GM21423 (cell line): ENCODE data around the gene MUSTN1.

ENCODE experiments used
- ATAC-seq: cut with Tn5 transposase; IDR thresholded peaks from one replicate; pipeline ENCODE4 v1.9.1; 2021; ENCODE audit warnings: mild to moderate bottlenecking, moderate library complexity; ENCODE audit not compliant: unreplicated experiment

Gene MUSTN1

DNA sequence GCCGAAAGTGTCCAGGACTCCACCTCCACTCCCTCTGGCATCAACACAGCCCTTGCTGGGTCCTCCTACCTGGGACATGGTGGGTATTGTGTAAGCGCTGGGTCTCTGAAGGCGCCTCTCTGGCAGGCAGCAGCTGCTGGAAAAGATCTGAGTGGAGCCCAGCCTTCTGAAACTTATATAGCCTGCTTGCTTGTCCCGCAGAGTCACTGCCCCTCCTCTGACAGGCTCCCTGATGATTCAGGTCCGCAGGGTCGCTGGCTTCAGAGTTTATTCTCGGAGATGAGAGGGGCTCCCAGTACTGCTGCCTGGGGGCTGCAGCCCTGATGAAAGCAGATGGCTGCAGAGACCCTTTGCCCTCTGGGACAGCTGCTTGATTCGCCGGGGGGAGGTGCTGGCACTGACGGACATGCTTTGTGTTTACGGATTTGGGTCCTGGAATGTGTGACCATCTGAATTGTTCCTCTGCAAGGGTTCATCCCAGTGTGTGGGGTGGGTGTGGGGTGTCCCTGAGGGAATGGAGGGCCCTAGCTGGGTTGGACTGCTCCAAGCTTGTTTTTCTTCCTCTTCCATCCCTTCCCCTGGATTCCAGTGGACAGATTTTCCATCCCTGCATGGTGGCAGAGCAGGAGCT is at the start of gene MUSTN1:
Gene MUSTN1, minus strand, starts transcription at position 149 of the 631 bp plus-strand sequence. Its CDS starts 71 bp downstream, at position 78.
- ATAC-seq: no peak

DNA sequence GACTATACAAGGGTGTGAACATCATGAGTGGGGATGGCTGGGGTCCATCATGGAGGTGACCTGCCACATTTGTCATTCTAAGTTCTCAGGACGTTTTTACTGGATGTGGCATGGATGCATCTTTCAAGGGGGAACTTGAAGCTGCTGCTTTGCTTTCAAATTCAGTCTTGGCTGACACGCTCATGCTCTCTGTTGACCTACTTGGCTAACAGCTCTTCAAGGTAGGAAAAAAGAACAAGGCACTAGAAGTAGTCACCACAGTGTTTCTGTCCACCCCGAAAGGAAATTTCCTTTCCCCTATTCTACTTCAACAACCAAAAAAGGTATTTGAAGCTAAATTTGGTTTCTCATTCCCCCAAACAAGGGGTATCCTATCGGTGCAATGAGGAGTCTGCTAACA is 47.6 kb upstream of the MUSTN1 start:
- no peak for ATAC-seq

GRCh38 chr3:52881871-52882270 is 47.1 kb upstream of the MUSTN1 start:
- no peak for ATAC-seq

DNA sequence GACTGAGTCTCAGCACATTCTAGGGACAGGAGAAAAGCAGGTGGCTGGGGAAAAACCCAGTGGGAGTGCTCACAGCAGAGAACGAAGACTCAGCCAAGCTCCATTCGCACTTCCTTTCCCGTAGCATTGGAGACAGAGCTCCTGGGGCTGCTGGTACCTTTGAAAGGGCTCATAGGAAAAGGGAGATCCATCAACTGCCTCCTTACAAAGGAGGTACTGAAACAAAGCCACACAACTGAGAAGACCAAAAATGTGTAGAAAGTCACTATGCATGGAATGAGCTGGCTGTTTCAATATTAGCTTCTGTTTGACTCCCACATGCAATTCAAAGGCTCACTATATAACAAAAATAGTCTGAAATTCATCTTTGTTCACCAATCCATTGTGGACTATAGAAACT is 45.7 kb upstream of the MUSTN1 start:
- ATAC-seq: peak; percentile 52

- ATAC-seq: peak; percentile 12
These were observed 45.2 kb upstream of the MUSTN1 start for GRCh38 chr3:52880047-52880446.

DNA sequence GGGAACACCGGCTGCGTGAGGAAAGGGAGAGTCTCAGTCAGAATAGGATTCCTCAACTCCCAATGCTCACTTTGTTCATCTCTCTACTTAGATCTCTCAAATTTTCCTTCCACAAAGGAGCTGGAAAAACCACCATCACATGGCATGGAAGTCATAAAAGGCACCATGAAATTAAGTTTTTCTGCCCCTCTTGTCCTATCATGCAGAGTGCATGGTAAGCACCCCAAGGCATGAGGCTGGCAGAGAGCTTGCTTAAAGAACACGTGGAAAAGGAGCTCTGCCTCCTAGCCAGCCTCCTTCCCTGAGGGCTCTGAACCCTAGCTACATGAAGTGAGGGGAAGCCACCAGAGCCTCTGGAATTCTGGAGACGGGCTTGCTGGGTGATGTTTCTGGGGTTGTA is 44.8 kb upstream of the MUSTN1 start:
- ATAC-seq: no peak

DNA sequence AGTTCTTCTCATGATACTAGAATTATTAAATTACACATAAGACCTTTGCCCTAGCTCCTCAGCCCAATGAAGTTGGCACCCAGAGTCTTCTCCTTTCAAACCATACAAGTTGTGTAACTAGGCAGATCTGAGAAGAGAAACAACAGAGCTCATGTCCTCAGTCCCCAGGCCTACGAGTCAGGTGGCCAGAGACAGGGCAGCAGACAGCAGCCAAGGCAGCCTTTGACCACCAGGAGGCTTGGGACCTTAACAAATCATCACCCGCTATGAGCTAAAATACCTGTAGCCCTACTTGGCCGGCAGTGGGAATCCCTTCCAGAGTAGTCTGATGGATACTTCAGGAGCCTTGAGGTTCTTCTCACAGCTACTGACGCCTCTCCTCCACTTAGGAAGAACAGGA is 44.3 kb upstream of the MUSTN1 start:
- no peak for ATAC-seq

- no peak for ATAC-seq
These were observed 42.3 kb upstream of the MUSTN1 start for GRCh38 chr3:52877085-52877484.

GRCh38 chr3:52874864-52875587 is 40.2 kb upstream of the MUSTN1 start:
- no peak for ATAC-seq

- ATAC-seq: peak; percentile 41
These were observed 39.4 kb upstream of the MUSTN1 start for GRCh38 chr3:52874160-52874701.

- no peak for ATAC-seq
These were observed 38.8 kb upstream of the MUSTN1 start for GRCh38 chr3:52873433-52874159.

DNA sequence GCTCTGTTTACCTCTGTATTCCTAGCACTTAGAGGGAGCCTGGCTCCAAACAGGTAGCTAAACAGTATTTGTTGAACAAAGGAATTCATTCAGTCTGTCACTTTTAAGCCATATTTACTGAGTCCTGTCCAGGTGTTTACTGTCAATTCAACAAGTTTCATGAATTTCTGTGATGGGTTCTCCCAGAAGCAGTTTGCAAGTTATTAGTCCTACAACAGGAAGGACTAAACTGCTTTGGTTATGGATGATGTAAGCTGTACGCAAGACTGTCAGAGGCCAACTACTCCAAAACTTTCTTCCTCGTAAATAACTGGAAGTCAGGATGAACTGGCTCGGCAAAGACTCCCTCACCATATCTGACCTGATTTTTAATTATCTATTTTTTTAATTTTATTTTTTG is 37.4 kb upstream of the MUSTN1 start:
- no peak for ATAC-seq

- no peak for ATAC-seq
These were observed 36.9 kb upstream of the MUSTN1 start for GRCh38 chr3:52871761-52872160.

GRCh38 chr3:52870471-52870870 is 35.7 kb upstream of the MUSTN1 start:
- ATAC-seq: no peak

- no peak for ATAC-seq
These were observed 31.6 kb upstream of the MUSTN1 start for GRCh38 chr3:52866427-52866826.

DNA sequence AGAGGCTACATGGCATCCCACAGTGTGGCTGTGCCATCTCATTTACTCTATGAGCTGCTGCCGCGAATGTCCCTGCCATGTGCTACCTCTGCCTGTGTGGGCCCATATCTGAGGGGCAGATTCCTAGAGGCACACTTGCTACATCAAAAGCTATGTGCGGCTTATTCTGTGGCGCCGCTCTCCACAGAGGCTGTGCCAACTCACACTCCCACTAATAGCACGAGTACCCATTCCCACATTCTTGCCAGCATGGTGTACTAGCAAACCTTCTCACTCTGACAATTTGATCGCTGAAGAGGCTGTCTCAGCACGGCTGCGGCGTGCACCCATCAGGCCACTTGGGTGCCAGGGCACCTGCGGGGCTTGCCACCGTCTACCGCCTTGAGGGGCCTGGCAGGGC is 31.2 kb upstream of the MUSTN1 start:
- no peak for ATAC-seq

GRCh38 chr3:52860424-52860768 is 25.6 kb upstream of the MUSTN1 start:
- ATAC-seq: no peak

DNA sequence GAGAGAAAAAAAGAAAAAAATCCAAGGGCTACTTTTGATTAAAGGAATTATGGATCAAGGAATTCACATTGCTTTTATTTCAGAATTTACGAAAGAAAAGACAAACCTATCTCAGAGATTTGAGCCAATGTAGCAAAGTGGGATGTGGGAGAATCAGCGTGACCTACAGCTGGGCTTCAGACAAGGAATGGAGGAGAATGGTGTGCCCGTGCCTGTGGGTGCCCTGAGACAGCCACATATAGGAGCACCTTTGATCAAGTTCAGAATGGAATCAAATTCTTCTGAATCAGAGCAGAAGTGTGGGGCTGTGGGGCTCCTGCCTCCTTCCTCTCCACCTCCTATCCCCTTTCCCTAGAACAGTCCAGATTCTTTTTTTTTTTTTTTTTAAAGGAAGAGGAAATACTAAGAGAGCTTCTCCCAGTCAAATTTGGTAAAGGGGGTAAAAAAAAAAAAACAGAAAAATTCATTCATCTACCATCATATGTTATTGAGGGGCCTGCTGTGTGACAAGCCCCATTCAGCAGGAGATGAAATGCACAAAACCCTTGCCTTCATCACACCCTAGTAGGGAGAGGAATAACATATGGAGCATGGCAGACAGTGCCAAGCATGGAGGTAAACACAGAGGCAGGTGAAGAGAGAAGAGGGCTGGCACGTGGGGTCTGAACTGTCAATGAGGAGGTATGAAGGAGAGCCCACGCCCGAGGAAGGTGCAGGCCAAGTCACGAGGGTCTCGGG is 25.0 kb upstream of the MUSTN1 start:
- no peak for ATAC-seq

- ATAC-seq: no peak
These were observed 23.0 kb upstream of the MUSTN1 start for GRCh38 chr3:52857864-52858263.

DNA sequence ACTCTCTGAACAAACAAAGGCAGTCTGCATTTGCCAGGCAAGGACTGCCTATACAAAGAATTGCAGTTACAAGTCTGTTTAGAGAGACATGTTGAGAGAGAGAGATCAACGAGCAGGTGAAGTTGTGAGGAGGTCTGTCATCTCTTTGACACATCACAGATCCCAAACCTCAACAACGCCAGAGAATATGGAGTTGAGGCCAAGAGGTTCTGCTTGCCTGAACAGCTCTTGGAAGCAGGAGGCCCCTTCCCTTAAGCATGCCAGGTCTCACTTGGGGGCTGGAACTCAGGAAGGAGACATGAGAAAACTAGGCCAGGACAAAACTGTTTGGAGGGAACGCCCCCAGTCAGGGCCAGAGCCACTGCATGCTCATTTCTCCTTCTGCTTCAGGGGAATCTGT is 22.3 kb upstream of the MUSTN1 start:
- ATAC-seq: peak; percentile 18

DNA sequence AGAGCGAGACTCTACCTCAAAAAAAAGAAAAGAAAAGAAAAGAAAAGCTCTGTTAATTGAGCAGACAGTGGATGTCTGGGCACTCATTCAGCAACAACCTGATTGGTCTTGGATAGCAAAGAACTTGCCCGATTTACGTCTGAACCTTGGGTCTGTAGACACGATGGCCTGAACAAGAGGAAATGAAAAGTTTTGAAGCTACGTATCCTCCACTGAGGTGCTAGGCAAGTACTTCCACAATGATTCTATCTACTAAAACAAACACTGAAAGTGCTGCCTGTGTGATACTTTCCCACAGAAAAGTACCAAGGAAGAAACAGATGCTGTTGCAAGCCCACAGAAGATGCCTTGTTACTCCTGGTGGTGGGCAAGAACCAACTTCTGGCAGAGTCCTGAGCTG is 21.8 kb upstream of the MUSTN1 start:
- peak; percentile 66 for ATAC-seq
